HG02943 (cell line): ENCODE results near the gene C10orf62.
"Not testable (repeated sequence)": the region's sequence is repeated elsewhere in the genome, so short reads cannot be mapped to it uniquely, and the experiment has no call there.

Source experiments
- ATAC-seq: cut with Tn5 transposase; IDR thresholded peaks from one replicate; pipeline ENCODE4 v1.9.1; 2021; ENCODE audit warnings: mild to moderate bottlenecking, low read depth, moderate library complexity; ENCODE audit not compliant: unreplicated experiment

Gene C10orf62

GRCh38 chr10:97618285-97618684 is 28.8 kb downstream of the C10orf62 start:
- no peak for ATAC-seq

- no peak for ATAC-seq
These were observed 29.2 kb downstream of the C10orf62 start for GRCh38 chr10:97618733-97619132.

DNA sequence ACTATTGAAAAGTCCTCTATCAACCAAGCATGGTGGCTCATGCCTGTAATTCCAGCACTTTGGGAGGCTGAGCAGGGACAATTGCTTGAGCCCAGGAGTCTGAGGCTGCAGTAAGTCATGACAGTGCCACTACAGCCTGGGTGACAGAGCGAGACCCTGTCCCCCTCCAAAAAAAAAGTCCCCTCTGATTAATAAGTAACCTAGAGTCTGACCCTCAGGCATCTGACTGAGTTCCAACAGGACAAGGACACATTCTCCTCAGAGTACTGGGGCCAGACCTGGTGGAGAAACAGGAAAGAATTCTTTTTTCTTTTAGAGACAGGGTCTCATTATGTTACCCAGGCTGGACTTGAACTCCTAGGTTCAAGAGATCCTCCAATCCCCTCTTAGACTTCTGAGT is 33.8 kb downstream of the C10orf62 start:
- ATAC-seq = no peak

DNA sequence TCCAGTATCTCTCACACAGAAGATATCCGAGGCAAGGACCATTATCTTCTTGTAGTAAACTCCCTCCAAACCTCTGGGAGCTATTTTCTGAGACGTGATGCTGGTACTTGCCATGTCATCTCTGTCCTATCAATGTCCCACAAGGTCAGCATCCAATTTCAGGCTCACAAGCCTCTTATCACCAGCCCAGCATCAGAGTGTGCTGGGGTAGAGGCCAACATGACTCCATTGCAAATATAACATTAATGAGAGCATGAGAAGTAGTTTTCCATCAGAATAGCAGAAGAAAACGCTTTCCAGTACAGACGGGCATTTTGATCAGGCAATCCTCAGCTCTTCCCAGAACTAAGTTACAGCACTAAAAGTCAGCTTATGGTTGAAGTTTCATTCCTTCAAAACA is 38.2 kb downstream of the C10orf62 start:
- ATAC-seq = no peak

GRCh38 chr10:97628228-97628627 is 38.7 kb downstream of the C10orf62 start:
- ATAC-seq = no peak

- ATAC-seq = no peak
These were observed 39.8 kb downstream of the C10orf62 start for GRCh38 chr10:97629289-97629688.

- no peak for ATAC-seq
These were observed 41.6 kb downstream of the C10orf62 start for GRCh38 chr10:97631098-97631497.

- ATAC-seq = peak; percentile 96
These were observed 43.7 kb downstream of the C10orf62 start, which contains the start of gene MORN4 for GRCh38 chr10:97632949-97633884. MORN4 (minus strand) TSS chr10:97633500; CDS start chr10:97619653, 13,847 bp downstream.

DNA sequence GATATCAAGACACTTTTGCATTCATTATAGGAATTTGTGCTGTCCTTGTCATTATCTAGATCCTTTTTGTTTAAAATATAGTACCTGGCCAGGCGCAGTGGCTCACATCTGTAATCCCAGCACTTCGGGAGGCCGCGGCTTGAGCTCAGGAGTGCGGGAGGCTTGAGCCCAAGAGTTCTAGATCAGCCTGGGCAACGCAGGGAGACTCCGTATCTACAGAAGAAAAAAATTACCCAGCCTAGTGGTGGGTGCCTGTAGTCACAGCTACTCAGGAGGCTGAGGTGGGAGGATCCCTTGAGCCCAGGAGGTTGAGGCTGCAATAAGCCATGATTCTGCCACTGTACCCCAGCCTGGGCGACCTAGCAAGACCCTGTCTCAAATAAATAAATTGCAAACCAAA is 44.4 kb downstream of the C10orf62 start:
- no peak for ATAC-seq

GRCh38 chr10:97635577-97635976 is 46.1 kb downstream of the C10orf62 start:
- ATAC-seq = no peak

DNA sequence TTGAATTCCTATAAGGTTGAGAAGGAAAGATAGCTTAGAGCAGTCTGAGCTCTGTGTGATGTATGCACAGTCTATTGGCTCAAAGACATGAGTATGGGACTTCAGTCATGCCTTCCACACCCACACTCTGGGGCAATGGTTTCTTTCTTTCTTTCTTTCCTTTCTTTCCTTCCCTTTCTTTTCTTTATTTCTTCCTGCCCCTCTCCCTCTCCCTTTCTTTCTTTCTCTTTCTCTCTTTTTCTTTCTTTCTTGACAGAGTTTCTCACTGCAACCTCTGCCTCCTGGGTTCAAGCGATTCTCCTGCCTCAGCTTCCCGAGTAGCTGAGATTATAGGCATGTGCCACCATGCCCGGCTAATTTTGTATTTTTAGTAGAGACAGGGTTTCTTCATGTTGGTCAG is 49.6 kb downstream of the C10orf62 start:
- ATAC-seq = not testable (repeated sequence)

GRCh38 chr10:97640174-97640867 is 50.8 kb downstream of the C10orf62 start, which contains the start of gene PI4K2A:
PI4K2A (plus strand) TSS chr10:97640671; CDS start chr10:97640743, 72 bp downstream.
- peak; percentile 98 for ATAC-seq
